IPS DF 4.7 (cell line): ENCODE results near the gene DOCK1.

ENCODE experiments used
- DNase-seq: peaks from one replicate; pipeline ENCODE4 v3.0.0-alpha.2; 2013; ENCODE audit warnings: low spot score; ENCODE audit errors: extremely low read depth

DOCK1 gene

GRCh38 chr10:126950401-126951105 lies 45.3 kb downstream of the DOCK1 start:
- no peak for DNase-seq

GRCh38 chr10:126953886-126954285 lies 48.7 kb downstream of the DOCK1 start:
- DNase-seq: no peak

- DNase-seq: no peak
These were observed 50.2 kb downstream of the DOCK1 start for GRCh38 chr10:126955396-126955795.

GRCh38 chr10:126955934-126956711 lies 50.9 kb downstream of the DOCK1 start:
- DNase-seq: no peak

GRCh38 chr10:126956712-126957108 lies 51.5 kb downstream of the DOCK1 start:
- no peak for DNase-seq

- DNase-seq: no peak
These were observed 51.9 kb downstream of the DOCK1 start for GRCh38 chr10:126957111-126957510.

GRCh38 chr10:126959431-126959830 lies 54.2 kb downstream of the DOCK1 start:
- DNase-seq: no peak

GRCh38 chr10:126959906-126960685 lies 54.9 kb downstream of the DOCK1 start:
- DNase-seq: no peak

- DNase-seq: no peak
These were observed 58.1 kb downstream of the DOCK1 start for GRCh38 chr10:126963354-126963753.

GRCh38 chr10:126964190-126964589 lies 59.0 kb downstream of the DOCK1 start:
- no peak for DNase-seq

- DNase-seq: no peak
These were observed 61.7 kb downstream of the DOCK1 start for GRCh38 chr10:126966938-126967337.

GRCh38 chr10:126969310-126969709 lies 64.1 kb downstream of the DOCK1 start:
- DNase-seq: peak; percentile 41

GRCh38 chr10:126972635-126973414 lies 67.6 kb downstream of the DOCK1 start:
- no peak for DNase-seq

- no peak for DNase-seq
These were observed 70.0 kb downstream of the DOCK1 start for GRCh38 chr10:126975221-126975620.

- no peak for DNase-seq
These were observed 72.0 kb downstream of the DOCK1 start for GRCh38 chr10:126977216-126977615.

- DNase-seq: no peak
These were observed 74.1 kb downstream of the DOCK1 start for GRCh38 chr10:126979311-126979710.

- DNase-seq: no peak
These were observed 88.0 kb downstream of the DOCK1 start for GRCh38 chr10:126993208-126993607.

GRCh38 chr10:126997801-126998590 lies 92.8 kb downstream of the DOCK1 start:
- DNase-seq: no peak

GRCh38 chr10:127000598-127000997 lies 95.4 kb downstream of the DOCK1 start:
- no peak for DNase-seq

- DNase-seq: no peak
These were observed 97.9 kb downstream of the DOCK1 start for GRCh38 chr10:127003032-127003685.
